H9 (cell line): ENCODE results near the gene FAM193B. TPM values are rescaled to one million over a fixed set of nuclear protein-coding genes. Genes with fewer than 3 reads are reported as not detected.

Source experiments
- DNase-seq: peaks from one replicate; pipeline ENCODE4 v3.0.0-alpha.2; 2017
- H2AFZ ChIP-seq: one replicate; pipeline ENCODE4 v1.6.1; 2013; ENCODE audit warnings: mild to moderate bottlenecking, low read length, control low read depth, moderate library complexity
- H2AK5ac ChIP-seq: 2 replicates; pipeline ENCODE4 v1.6.1; 2013; ENCODE audit warnings: low read length, control low read depth, mixed read lengths; ENCODE audit not compliant: insufficient read length
- H2BK120ac ChIP-seq: one replicate; pipeline ENCODE4 v1.6.1; 2013; ENCODE audit warnings: low read depth, mild to moderate bottlenecking, low read length, control low read depth, inconsistent platforms; ENCODE audit not compliant: poor library complexity, severe bottlenecking
- H2BK12ac ChIP-seq: 2 replicates; pipeline ENCODE4 v1.6.1; 2013; ENCODE audit warnings: low read length, control low read depth, mixed read lengths, low read depth; ENCODE audit not compliant: insufficient read length
- H2BK15ac ChIP-seq: 2 replicates; pipeline ENCODE4 v1.6.1; 2013; ENCODE audit warnings: low read depth, low read length, control low read depth
- H2BK20ac ChIP-seq: one replicate; pipeline ENCODE4 v1.6.1; 2013; ENCODE audit warnings: low read depth, mild to moderate bottlenecking, low read length, control low read depth, inconsistent platforms; ENCODE audit not compliant: poor library complexity, severe bottlenecking
- H2BK5ac ChIP-seq: 2 replicates; pipeline ENCODE4 v1.6.1; 2013; ENCODE audit warnings: low read length, control low read depth, mixed read lengths; ENCODE audit not compliant: insufficient read length
- H3K14ac ChIP-seq: 2 replicates; pipeline ENCODE4 v1.6.1; 2013; ENCODE audit warnings: low read length, control low read depth; ENCODE audit not compliant: insufficient read depth
- H3K18ac ChIP-seq: 2 replicates; pipeline ENCODE4 v1.6.1; 2013; ENCODE audit warnings: low read depth, mild to moderate bottlenecking, mixed read lengths, low read length, control low read depth; ENCODE audit not compliant: insufficient read length
- H3K23ac ChIP-seq: 2 replicates; pipeline ENCODE4 v1.6.1; 2013; ENCODE audit warnings: low read length, control low read depth, mixed read lengths, low read depth; ENCODE audit not compliant: insufficient read length
- H3K23me2 ChIP-seq: 2 replicates; pipeline ENCODE4 v1.6.1; 2013; ENCODE audit warnings: low read depth, mild to moderate bottlenecking, mixed read lengths, low read length, control low read depth; ENCODE audit not compliant: insufficient read length, poor library complexity, severe bottlenecking
- H3K27ac ChIP-seq: 2 replicates; pipeline ENCODE4 v1.5.1; 2013; ENCODE audit warnings: low read length, control low read depth, mixed read lengths, low read depth; ENCODE audit not compliant: insufficient read length
- H3K27me3 ChIP-seq: 2 replicates; pipeline ENCODE4 v1.6.1; 2013; ENCODE audit warnings: low read length, control low read depth, inconsistent platforms; ENCODE audit not compliant: insufficient read depth
- H3K4ac ChIP-seq: 2 replicates; pipeline ENCODE4 v1.6.1; 2013; ENCODE audit warnings: low read depth, mild to moderate bottlenecking, control low read depth, inconsistent platforms, low read length, moderate library complexity
- H3K4me1 ChIP-seq: 2 replicates; pipeline ENCODE4 v1.6.1; 2013; ENCODE audit warnings: low read length, control low read depth, inconsistent platforms; ENCODE audit not compliant: insufficient read depth
- H3K4me2 ChIP-seq: 2 replicates; pipeline ENCODE4 v1.6.1; 2013; ENCODE audit warnings: low read length, control low read depth, mixed read lengths; ENCODE audit not compliant: insufficient read length, insufficient read depth
- H3K56ac ChIP-seq: 2 replicates; pipeline ENCODE4 v1.6.1; 2013; ENCODE audit warnings: low read depth, mild to moderate bottlenecking, mixed read lengths, low read length, control low read depth; ENCODE audit not compliant: insufficient read length
- H3K79me1 ChIP-seq: 2 replicates; pipeline ENCODE4 v1.6.1; 2013; ENCODE audit warnings: low read depth, mild to moderate bottlenecking, moderate library complexity, low read length, control low read depth, inconsistent platforms; ENCODE audit not compliant: insufficient read depth, poor library complexity, severe bottlenecking
- H3K79me2 ChIP-seq: 2 replicates; pipeline ENCODE4 v1.6.1; 2013; ENCODE audit warnings: low read length, control low read depth, inconsistent platforms; ENCODE audit not compliant: insufficient read depth
- H3K9ac ChIP-seq: 2 replicates; pipeline ENCODE4 v1.6.1; 2013; ENCODE audit warnings: low read length, control low read depth, mixed read lengths; ENCODE audit not compliant: insufficient read length; ENCODE audit errors: extremely low read depth
- H3K9me3 ChIP-seq: one replicate; pipeline ENCODE4 v1.6.1; 2013; ENCODE audit warnings: low read depth, low read length, inconsistent platforms; ENCODE audit not compliant: control insufficient read depth
- H3T11ph ChIP-seq: one replicate; pipeline ENCODE4 v1.6.1; 2013; ENCODE audit warnings: mild to moderate bottlenecking, low read length, control low read depth, inconsistent platforms
- H4K20me1 ChIP-seq: one replicate; pipeline ENCODE4 v1.6.1; 2013; ENCODE audit not compliant: control insufficient read depth, insufficient read length, insufficient read depth
- H4K5ac ChIP-seq: 2 replicates; pipeline ENCODE4 v1.6.1; 2013; ENCODE audit warnings: low read depth, mild to moderate bottlenecking, mixed read lengths, low read length, control low read depth; ENCODE audit not compliant: insufficient read length
- H4K8ac ChIP-seq: replicated peaks from 2 replicates; pipeline ENCODE4 v1.6.1; 2013; ENCODE audit warnings: low read length, control low read depth, mixed read lengths, low read depth; ENCODE audit not compliant: insufficient read length
- H4K91ac ChIP-seq: 2 replicates; pipeline ENCODE4 v1.6.1; 2013; ENCODE audit warnings: low read depth, mild to moderate bottlenecking, moderate library complexity, mixed read lengths, low read length, control low read depth; ENCODE audit not compliant: insufficient read length
- H3K27ac Mint-ChIP-seq, 3 experiments: 2 replicates in 2 of 3; 3 replicates in 1 of 3; pipeline ENCODE4 v1.8.0; 2020 to 2021; ENCODE audit warnings: mixed read lengths in 3 of 3, mild to moderate bottlenecking in 1 of 3, moderate library complexity in 1 of 3
- H3K27me3 Mint-ChIP-seq: 2 replicates; pipeline ENCODE4 v1.8.0; 2021; ENCODE audit warnings: low read depth, mild to moderate bottlenecking, moderate library complexity, mixed read lengths
- H3K36me3 Mint-ChIP-seq, 3 experiments: 2 replicates in 2 of 3; 3 replicates in 1 of 3; pipeline ENCODE4 v1.8.0; 2020 to 2021; ENCODE audit warnings: low read depth in 3 of 3, mixed read lengths in 3 of 3; ENCODE audit not compliant: insufficient read depth in 1 of 3
- H3K4me1 Mint-ChIP-seq, 2 experiments: 2 replicates each; pipeline ENCODE4 v1.8.0; 2020; ENCODE audit warnings: mixed read lengths in 2 of 2
- H3K4me3 Mint-ChIP-seq, 2 experiments: 2 replicates in 1 of 2; 3 replicates in 1 of 2; pipeline ENCODE4 v1.8.0; 2020 to 2021; ENCODE audit warnings: mild to moderate bottlenecking in 2 of 2, mixed read lengths in 2 of 2, moderate library complexity in 1 of 2
- H3K9me3 Mint-ChIP-seq, 2 experiments: 2 replicates in 1 of 2; 3 replicates in 1 of 2; pipeline ENCODE4 v1.8.0; 2020; ENCODE audit warnings: mild to moderate bottlenecking in 2 of 2, mixed read lengths in 2 of 2, moderate library complexity in 1 of 2
- CTCF ChIP-seq: fragments of 200-600 bp; sonication (generic); conservative IDR thresholded peaks from 3 replicates; pipeline ENCODE4 v1.8.0; 2021; ENCODE audit warnings: antibody characterized with exemption, mild to moderate bottlenecking
- WGBS: extraction: QIAGEN DNeasy Blood & Tissue Kit; methylation state at CpG from one replicate; pipeline ENCODE4 v1.1.7; 2013; ENCODE audit warnings: missing lambda C conversion rate, low lambda C conversion rate, mixed read lengths; ENCODE audit not compliant: insufficient read length; ENCODE audit errors: extremely low coverage; 5-methylcytosine and 5-hydroxymethylcytosine counted together
- total RNA-seq: library from RNA; stranded (reverse); gene quantifications from 2 replicates; pipeline ENCODE4 v1.2.1, GENCODE V29; 2021

Gene FAM193B
- total RNA-seq, 1 experiment from 2014 or later: 71.5 TPM

- no peaks in the 10 kb centered on the region; the same call in 1 of the 2 replicates for H3K27me3 Mint-ChIP-seq
- peaks cover 24% of the 10 kb centered on the region; the same call in 1 of the 2 replicates for H3K4me1 ChIP-seq
- no peak overlapping the region for H3T11ph ChIP-seq
- H3K18ac ChIP-seq: no peak overlapping the region
- no peak overlapping the region for H3K56ac ChIP-seq
- no peaks in the 10 kb centered on the region for H3K9me3 ChIP-seq
- peaks cover 4% of the 10 kb centered on the region for H3K23me2 ChIP-seq
- no peak overlapping the region for H3K4ac ChIP-seq
- H3K79me2 ChIP-seq: peaks cover 24% of the 10 kb centered on the region; the same call in 1 of the 2 replicates
- no peaks in the 10 kb centered on the region for H3K27me3 ChIP-seq
- H4K20me1 ChIP-seq: no peaks in the 10 kb centered on the region
- WGBS: no CpG with 5 or more reads among the region's 4 CpGs
- H3K9ac ChIP-seq: no peak overlapping the region
- H2BK20ac ChIP-seq: no peak overlapping the region
- no peak overlapping the region for H2AK5ac ChIP-seq
- H2BK5ac ChIP-seq: no peak overlapping the region
- H2BK12ac ChIP-seq: no peak overlapping the region
- peaks cover 41 to 58% of the 10 kb centered on the region in 2 experiments for H3K4me1 Mint-ChIP-seq
- no peak for DNase-seq
- H4K91ac ChIP-seq: no peak overlapping the region
- H3K79me1 ChIP-seq: peaks cover 6% of the 10 kb centered on the region
- no peak overlapping the region for H4K8ac ChIP-seq
- no peak overlapping the region for H2BK120ac ChIP-seq
- no peak overlapping the region; the same call in 1 of the 2 replicates for H3K14ac ChIP-seq
- no peak overlapping the region for H4K5ac ChIP-seq
- no peaks in the 10 kb centered on the region for H3K9me3 Mint-ChIP-seq
- H3K23ac ChIP-seq: no peak overlapping the region
- H3K27ac Mint-ChIP-seq: peak overlapping the region in 1 of 3 experiments; percentile 2; a peak in 2 of 7 replicates
- H3K27ac ChIP-seq: no peak overlapping the region
- peaks cover 20 to 35% (median 33%) of the 10 kb centered on the region in 3 experiments for H3K36me3 Mint-ChIP-seq
- H3K4me2 ChIP-seq: no peak overlapping the region
- no peak overlapping the region for H2AFZ ChIP-seq
- no peak for TF ChIP-seq CTCF
- H3K4me3 Mint-ChIP-seq: peak overlapping the region; percentile 4 to 59; a peak in 4 of 5 replicates
- H2BK15ac ChIP-seq: no peak overlapping the region
These were observed 79.4 kb downstream of the FAM193B start for GRCh38 chr5:177474846-177475562.
